Iris pigment epithelial cell (primary cell): Measurements from ENCODE around the gene MGRN1.

Experiments
- DNase-seq: peaks from one replicate; pipeline ENCODE4 v3.0.0-alpha.2; 2011; ENCODE audit warnings: low read depth

MGRN1 gene

DNA sequence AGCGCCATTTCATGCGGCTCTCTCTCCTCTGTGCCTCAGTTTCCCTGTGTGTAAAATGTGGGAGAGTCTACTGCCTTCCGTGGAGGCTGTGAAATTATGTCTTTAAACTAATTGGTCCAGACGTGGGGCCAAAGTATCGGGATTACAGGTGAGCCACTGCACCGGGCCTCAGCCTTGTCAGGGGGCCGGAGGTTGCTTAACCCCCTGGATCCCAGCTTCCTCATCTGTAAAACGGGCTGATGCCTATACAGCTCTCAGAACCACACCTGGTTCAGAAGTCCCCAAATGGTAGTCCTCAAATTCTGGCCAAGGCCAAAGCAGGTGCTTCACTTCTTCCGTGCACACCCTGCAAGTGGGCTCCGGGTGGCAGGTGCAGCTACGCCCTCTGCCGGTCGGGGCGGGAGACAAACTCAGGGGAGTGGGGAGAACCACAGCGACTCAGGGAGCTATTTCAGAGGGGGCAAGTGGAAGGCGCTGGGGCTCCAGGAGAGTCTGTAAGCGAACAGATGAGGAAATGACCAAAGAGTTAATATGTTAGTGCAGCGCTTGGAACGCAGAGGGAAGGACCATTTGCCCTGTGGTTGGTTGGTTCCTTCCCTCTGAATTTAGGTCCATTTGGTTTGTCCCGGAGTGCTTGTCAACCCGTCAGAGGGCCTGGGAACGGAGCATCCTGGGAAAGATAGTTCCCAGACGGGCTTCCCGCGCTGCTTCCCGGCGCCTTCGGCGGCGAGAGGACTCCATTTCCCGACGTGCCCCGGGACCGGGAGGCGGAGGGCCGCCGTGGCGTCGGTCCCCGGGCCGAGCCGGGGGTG lies at the start of gene MGRN1:
TSS of gene MGRN1 (plus strand) at position 812 of the 812 bp plus-strand sequence. CDS start 135 bp downstream, outside the sequence.
- peak; percentile 99 for DNase-seq

DNA sequence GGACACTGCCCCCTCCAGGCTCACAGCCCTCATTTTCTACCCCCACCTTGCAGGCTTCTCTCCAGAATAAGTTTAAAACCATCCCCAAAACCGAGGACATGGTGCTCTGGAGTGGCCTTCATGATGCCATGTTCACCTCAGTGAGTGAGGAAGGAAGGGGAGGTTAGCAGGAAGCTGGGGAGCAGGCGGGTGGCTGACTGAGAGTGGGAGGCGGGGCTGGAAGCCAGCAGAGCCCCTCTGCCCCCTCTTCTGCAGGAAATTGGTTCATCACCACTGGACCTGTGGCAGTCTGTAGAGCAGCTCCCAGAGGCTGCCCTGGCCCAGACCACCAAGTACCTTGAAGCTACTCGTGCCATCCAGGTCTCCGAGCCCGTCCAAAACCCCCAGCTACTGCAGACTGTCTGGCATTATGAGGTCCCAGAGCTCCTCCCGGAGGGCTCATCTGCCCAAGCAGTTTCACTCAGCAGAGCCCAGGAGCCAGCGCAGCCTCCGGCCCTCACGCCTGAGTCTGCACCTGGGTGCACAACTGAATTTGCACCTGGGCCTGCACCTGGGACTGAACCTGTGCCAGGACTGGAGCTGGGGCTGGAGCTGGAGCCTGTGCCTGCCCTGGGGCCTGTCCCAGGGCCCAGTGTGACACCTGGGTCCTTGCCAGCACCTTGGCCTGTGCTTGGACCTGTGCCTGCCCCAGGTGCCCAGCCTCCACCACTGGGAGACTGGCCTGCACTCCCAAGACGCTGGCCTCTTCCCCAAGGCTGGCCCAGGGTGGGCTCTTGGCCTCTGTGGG lies 49.5 kb upstream of the MGRN1 start:
- no peak for DNase-seq

DNA sequence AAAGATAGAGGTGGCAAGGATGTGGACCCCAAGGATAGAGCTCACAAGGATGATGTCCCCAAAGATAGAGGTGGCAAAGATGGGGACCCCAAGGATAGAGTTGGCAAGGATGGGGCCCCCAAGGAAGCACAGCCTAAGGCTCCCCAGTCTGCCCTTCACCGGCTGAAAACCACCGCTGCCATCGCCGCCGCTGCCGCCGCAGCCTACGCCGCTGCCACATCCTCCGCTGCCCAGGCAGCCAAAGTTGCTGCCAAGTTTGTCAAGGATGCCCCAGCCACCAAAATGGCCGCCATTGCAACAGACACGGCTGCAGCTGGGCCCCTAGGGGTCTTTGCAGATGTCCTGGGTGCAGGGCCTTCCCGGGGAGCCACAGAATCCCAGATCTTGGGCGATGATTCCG lies 48.6 kb upstream of the MGRN1 start:
- no peak for DNase-seq

GRCh38 chr16:4578961-4579530 lies 45.6 kb upstream of the MGRN1 start:
- no peak for DNase-seq

GRCh38 chr16:4580250-4580649 lies 44.4 kb upstream of the MGRN1 start:
- DNase-seq: peak; percentile 38

DNA sequence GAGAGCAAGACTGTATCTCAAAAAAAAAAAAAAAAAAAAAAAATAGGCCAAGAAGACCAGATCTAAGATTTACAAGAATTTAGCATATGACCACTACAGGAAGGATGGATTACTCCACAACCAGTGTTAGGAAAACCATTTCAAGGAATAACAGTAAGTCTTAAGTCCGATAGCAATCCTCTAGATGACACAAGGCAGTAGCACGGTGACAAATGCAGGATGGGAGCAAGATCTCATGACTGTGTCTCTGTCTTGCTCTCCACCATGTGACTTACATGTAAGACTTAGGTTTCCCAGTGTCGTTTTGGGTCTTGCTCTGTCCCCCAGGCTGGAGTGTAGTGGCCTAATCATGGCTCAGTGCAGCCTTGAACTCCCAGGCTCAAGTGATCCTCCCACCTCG lies 40.7 kb upstream of the MGRN1 start:
- DNase-seq: no peak

GRCh38 chr16:4586291-4586690 lies 38.3 kb upstream of the MGRN1 start:
- DNase-seq: no peak

DNA sequence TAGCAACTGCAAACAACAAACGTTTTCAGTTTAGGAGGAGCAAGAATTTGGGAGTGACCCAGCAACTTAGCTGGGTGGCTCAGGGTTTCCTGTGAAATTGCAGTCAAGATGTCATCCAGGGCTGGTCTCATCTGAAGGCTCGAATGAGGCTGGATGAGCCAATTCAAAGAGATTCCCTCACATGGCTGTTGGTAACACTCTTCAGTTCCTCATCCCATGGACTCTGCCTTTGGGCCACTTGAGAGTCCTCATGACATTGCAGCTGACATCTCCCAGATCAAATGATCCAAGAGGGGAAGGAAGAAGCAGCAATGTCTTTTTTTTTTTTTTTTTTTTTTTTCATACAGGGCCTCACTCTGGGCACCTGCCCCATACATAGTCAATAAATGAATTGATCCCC lies 36.2 kb upstream of the MGRN1 start:
- no peak for DNase-seq

DNA sequence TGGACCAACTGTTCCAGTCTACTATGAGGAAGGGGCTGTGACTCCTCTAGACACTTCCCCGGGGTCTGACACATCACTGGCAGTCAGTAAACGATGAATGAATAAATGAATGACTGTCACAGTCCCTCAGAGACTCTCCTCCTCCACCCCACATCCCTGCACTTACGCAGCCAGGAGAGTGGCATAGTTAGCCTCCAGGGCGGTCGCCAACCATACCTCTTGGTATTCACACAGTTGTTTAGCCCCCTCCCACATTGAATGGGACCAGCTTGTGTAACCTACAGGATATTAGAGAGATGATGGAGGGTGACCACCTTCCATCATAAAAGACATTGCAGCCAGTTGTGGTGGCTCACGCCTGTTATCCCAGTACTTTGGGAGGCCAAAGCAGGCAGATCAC lies 35.7 kb upstream of the MGRN1 start:
- no peak for DNase-seq

DNA sequence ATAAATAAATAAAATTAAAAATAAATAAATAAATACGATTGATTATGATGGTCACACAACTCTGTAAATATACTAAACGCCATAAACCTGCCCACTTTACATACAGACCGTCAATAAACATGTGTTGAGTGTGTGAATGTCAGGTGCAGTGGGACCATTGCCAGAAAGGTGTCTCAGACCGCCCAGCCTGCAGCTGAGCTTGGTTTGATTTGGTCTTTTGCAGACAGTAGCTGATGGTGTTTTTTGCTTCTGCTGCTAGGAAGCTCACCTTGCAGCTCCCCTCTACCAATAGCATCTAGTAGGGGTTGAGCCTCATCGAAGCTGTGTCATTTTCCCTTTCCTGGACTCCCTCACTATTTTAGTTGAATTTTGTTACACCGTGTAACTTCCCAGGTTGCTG lies 33.4 kb upstream of the MGRN1 start:
- DNase-seq: no peak

DNA sequence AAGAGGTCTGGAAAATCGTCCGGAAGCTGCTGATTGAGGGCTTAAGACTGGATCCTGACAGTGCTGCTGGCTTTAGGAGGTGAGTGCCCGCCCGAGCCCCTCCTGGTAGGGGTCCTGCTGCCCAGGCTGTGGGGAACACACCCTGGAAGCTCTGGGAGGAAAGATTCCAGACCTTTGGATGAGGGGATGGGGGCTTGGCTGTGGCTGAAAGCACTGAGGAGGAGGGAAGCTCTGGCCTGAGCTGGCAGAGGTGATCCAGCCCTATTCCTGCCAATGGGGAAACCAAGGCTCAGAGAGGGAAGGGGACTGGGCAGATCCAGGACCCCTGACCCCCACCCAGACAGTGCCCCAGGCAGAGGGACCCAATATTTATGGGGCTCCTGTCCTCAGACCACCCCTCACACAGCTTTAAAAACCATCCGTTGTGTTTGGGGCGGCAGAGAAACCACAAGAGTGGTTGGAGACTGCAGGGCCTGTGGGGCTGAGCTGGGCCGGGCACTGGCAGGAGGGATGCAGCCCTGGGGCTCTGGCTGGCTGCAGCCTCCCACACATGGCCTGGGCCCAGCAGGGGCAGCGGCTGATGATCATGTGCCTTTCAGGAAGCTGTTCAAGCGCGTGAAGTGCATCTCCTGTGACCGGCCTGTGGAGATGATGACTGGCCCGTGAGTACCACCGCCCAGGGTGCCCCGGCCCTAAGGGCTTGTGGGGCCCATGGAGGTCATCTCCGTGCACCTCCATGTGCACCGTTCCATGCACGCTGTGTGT lies 32.7 kb upstream of the MGRN1 start:
- no peak for DNase-seq

DNA sequence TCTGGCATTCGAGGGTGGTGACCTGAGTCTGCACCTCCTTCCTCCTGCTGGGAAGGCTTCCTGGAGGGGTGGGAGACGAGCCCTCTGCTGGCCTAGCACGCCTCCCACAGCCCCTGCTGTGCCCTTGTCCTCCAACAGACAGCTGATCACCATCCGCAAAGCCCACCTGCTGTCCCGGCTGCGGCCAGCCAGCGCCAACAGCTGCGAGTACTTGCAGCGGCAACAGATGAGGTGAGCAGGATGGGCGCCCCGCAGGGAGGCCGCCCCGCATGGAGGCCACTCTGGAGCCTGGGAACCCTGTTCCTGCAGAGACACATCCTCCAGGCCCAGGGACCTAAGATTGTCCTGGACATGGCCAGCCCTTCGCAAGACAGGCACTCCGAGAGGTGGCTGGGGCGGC lies 31.5 kb upstream of the MGRN1 start:
- no peak for DNase-seq

DNA sequence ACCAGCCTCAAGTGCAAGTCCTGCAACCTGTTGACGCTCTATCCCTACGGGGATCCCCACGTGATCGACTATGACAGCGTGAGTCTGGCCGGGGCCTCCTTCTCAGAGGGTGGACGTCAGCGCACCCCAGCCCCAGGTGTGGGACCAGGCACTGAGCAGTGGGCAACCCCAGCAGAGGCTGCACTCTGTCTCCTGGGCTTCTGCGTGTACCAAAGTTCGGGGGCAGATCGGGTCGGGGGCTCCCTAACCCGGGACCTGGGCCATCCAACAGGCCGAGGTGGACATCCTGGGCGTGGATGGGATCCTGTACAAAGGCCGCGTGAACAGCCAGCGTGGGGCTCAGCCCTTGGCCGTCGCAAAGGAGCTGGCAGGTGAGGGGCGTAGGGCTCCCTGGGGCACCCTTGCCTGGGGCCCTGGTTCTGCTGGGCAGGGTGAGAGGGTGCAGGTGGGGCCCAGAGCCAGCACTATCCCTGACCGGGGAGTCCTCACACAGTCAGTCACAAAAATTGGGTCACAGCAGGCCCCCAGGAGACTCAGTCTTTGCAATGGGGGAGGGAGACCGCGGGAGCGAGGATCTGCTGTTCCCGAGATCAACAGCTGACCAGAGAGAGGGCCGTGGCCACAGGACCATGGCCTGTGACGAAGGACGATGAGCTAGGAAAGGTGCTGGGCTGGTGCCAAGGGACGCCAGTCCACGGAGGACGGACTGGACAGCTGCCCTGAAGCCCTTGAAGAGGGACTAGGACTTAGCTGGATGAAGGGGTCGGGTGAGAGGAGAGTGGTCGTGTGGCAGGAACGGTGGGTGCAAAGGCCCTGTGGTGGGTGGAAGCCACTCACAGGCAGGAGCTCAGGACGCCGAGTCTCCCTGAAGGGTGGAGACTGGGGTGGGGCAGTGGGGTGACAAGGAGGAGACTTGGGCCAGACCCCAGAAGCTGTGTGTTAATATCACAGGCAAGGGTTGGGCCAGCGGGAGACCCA lies 29.9 kb upstream of the MGRN1 start:
- no peak for DNase-seq

- no peak for DNase-seq
These were observed 27.5 kb upstream of the MGRN1 start for GRCh38 chr16:4597174-4597573.

DNA sequence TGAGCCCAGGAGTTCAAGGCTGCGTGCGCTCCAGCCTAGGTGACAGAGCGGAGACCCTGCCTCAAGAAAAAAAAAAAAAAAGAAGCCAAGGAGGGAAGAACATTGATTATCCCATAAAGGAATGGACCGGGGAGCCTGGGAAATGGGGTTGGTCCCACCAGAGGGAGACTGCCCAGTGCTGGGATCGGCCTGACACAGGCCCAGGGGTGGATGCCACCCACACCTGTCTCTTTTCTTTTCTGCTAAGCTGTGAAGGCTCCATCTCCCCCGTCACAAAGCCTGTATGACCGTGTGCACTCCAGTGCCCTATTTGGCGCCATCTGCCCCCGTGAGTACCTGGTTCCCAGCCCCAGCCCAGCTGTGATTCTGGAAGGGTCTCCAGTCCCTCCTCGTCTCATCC lies 25.6 kb upstream of the MGRN1 start:
- DNase-seq: no peak

DNA sequence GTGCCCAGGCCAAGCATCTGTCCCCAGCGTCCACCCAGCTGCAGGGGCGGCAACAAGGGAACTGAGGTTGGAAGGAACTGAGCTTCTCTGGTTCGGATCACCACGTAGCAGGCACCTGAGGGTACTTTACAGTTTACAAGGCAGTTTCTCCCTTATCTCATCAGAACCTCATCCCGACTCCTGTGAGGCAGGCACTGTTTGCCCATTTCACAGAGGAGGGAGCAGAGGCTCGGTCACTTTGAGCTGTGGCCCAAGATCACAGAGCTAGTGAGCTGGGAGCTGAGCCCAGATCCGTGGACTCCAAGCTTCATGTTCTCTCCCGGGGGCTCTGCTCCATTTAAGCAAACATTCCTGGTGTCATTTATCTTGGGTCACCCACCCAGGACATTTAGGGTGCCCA lies 25.1 kb upstream of the MGRN1 start:
- no peak for DNase-seq

- DNase-seq: no peak
These were observed 23.4 kb upstream of the MGRN1 start for GRCh38 chr16:4601036-4601863.

GRCh38 chr16:4601864-4602186 lies 22.8 kb upstream of the MGRN1 start:
- no peak for DNase-seq

DNA sequence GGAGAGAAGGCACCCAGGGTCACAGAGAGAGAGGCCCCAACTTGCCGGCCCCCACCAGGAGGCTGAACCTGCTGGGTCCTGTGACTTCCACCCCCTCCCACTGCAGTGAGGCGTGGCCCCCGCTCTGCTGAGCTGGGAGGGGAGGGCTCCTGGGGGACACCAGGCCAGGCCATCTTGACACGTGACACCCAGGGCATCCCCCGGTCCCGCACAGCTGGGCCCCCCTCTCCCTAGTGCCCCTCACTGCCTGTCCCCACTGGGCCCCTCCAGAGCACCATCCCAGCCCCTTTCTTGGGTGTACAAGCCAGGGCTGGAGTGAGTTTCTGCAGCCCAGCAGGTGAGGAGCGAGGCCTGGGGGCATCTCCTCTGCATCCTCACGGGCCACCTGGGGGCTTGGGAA lies 22.3 kb upstream of the MGRN1 start:
- DNase-seq: no peak

DNA sequence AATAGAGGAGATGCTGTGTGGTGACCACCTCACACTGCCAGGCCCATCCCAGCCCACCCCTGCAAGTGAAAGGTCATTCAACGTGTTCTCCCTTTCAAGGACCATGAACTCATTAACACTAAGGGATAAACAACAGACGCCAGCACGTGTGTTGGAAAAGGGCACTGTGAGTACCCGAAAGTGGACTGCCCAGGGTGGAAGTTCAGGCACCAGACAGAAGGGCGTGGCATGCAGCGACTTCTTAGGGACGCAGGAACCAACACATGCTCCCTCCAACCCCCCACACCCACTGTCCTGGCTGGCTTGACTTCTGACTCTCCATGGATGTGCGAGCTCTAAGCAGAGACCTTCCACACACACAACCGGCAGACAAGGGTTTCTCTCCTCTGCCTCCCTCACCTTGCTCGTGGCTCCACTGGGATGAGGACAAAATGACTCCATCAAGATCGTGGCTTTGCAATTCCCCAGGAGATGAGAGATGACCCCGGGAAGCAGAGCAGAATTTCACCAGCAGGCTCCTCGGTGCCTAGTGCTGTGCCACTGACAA lies 20.9 kb upstream of the MGRN1 start:
- no peak for DNase-seq
